H1 (cell line): ENCODE data around the gene PHLPP1.

Experiments used
- CEBPB ChIP-seq: IDR thresholded peaks from 2 replicates; pipeline ENCODE4 v1.6.1; 2012; ENCODE audit warnings: low read depth, low read length
- CHD2 ChIP-seq: IDR thresholded peaks from 2 replicates; pipeline ENCODE4 v1.6.1; 2012; ENCODE audit warnings: low read length, improper control_type of control experiment
- EZH2 ChIP-seq: fragments of 200-600 bp; sonication (generic); IDR thresholded peaks from 2 replicates; pipeline ENCODE4 v1.7.1; 2012; ENCODE audit warnings: low read depth, mild to moderate bottlenecking, moderate library complexity, low read length, inconsistent platforms; ENCODE audit not compliant: severe bottlenecking
- HDAC2 ChIP-seq, 2 experiments: fragments of 300-600 bp in 1 of 2; sonication (generic) in 1 of 2; IDR thresholded peaks; 2 replicates each; pipeline ENCODE4 v1.6.1; 2011 to 2012; ENCODE audit warnings: low read depth in 2 of 2, low read length in 2 of 2, mild to moderate bottlenecking in 2 of 2, moderate library complexity in 2 of 2, borderline replicate concordance in 1 of 2, inconsistent platforms in 1 of 2
- NRF1 ChIP-seq: IDR thresholded peaks from 2 replicates; pipeline ENCODE4 v1.6.1; 2011; ENCODE audit warnings: mild to moderate bottlenecking, low read depth, low read length, improper control_type of control experiment
- POLR2A ChIP-seq, 2 experiments: IDR thresholded peaks; 1 replicate in 1 of 2; 2 replicates in 1 of 2; pipeline ENCODE4 v1.6.1; 2011; ENCODE audit warnings: low read depth in 2 of 2, low read length in 2 of 2, mild to moderate bottlenecking in 2 of 2; ENCODE audit errors: control extremely low read depth in 1 of 2
- POLR2AphosphoS5 ChIP-seq: IDR thresholded peaks from 2 replicates; pipeline ENCODE4 v1.6.1; 2011; ENCODE audit warnings: low read depth, low read length
- SIN3A ChIP-seq, 2 experiments: IDR thresholded peaks in 1 of 2; conservative IDR thresholded peaks in 1 of 2; 2 replicates each; pipeline ENCODE4 v1.6.1; 2011 to 2012; ENCODE audit warnings: low read length in 2 of 2, improper control_type of control experiment in 1 of 2, low read depth in 1 of 2, mild to moderate bottlenecking in 1 of 2
- SIX5 ChIP-seq: IDR thresholded peaks from 2 replicates; pipeline ENCODE4 v1.6.1; 2011; ENCODE audit warnings: mild to moderate bottlenecking, low read depth, low read length
- TBP ChIP-seq: IDR thresholded peaks from 2 replicates; pipeline ENCODE4 v1.6.1; 2011; ENCODE audit warnings: low read depth, low read length, improper control_type of control experiment
- YY1 ChIP-seq: IDR thresholded peaks from 2 replicates; pipeline ENCODE4 v1.6.1; 2011; ENCODE audit warnings: low read depth, mild to moderate bottlenecking, low read length
- TF ChIP-seq, protein P1 (sequence below), 3 experiments: IDR thresholded peaks; 1 replicate in 2 of 3; 2 replicates in 1 of 3; pipeline versions ENCODE4 v1.5.1 to v1.6.1; 2011; ENCODE audit warnings: low read length in 3 of 3, mild to moderate bottlenecking in 3 of 3, inconsistent platforms in 2 of 3, low read depth in 1 of 3, moderate library complexity in 1 of 3; ENCODE audit not compliant: insufficient read depth in 1 of 3; ENCODE audit errors: control extremely low read depth in 1 of 3
- TF ChIP-seq, protein P2 (sequence below): IDR thresholded peaks from 2 replicates; pipeline ENCODE4 v1.6.1; 2011; ENCODE audit warnings: low read depth, mild to moderate bottlenecking, low read length; ENCODE audit not compliant: insufficient read depth
- TF ChIP-seq, protein P3 (sequence below): IDR thresholded peaks from 2 replicates; pipeline ENCODE4 v1.6.1; 2012; ENCODE audit warnings: low read length, inconsistent platforms

DNA sequence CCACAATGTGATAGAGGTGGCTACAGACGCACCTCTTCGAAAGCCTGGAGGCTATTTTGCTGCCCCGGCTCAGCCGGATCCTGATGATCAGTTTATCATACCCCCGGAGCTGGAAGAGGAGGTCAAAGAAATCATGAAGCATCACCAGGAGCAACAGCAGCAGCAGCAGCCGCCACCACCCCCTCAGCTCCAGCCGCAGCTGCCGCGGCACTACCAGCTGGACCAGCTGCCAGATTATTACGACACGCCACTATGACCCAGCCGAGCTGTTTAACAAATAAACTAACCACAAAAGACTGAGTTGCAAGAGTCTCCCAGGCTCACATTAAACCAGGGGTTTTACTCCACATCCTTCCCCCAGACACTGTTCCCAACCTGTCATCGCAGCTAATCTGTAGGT lies 263.8 kb downstream of the PHLPP1 start:
- TF ChIP-seq CEBPB = no peak
- TF ChIP-seq EZH2 = no peak
- TF ChIP-seq, protein P1, sequence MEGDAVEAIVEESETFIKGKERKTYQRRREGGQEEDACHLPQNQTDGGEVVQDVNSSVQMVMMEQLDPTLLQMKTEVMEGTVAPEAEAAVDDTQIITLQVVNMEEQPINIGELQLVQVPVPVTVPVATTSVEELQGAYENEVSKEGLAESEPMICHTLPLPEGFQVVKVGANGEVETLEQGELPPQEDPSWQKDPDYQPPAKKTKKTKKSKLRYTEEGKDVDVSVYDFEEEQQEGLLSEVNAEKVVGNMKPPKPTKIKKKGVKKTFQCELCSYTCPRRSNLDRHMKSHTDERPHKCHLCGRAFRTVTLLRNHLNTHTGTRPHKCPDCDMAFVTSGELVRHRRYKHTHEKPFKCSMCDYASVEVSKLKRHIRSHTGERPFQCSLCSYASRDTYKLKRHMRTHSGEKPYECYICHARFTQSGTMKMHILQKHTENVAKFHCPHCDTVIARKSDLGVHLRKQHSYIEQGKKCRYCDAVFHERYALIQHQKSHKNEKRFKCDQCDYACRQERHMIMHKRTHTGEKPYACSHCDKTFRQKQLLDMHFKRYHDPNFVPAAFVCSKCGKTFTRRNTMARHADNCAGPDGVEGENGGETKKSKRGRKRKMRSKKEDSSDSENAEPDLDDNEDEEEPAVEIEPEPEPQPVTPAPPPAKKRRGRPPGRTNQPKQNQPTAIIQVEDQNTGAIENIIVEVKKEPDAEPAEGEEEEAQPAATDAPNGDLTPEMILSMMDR (IDR thresholded peaks at IDR 0.05; ENCODE audit: control extremely low read depth in 1 of 3, insufficient read depth in 1 of 3, low read depth in 1 of 3, low read length in 3 of 3) = no peak
- TF ChIP-seq, protein P2, sequence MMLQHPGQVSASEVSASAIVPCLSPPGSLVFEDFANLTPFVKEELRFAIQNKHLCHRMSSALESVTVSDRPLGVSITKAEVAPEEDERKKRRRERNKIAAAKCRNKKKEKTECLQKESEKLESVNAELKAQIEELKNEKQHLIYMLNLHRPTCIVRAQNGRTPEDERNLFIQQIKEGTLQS = no peak
- TF ChIP-seq POLR2AphosphoS5 = no peak
- no peak for TF ChIP-seq TBP
- TF ChIP-seq, protein P3, sequence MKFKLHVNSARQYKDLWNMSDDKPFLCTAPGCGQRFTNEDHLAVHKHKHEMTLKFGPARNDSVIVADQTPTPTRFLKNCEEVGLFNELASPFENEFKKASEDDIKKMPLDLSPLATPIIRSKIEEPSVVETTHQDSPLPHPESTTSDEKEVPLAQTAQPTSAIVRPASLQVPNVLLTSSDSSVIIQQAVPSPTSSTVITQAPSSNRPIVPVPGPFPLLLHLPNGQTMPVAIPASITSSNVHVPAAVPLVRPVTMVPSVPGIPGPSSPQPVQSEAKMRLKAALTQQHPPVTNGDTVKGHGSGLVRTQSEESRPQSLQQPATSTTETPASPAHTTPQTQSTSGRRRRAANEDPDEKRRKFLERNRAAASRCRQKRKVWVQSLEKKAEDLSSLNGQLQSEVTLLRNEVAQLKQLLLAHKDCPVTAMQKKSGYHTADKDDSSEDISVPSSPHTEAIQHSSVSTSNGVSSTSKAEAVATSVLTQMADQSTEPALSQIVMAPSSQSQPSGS = no peak
- TF ChIP-seq YY1 = no peak
- no peak for TF ChIP-seq SIX5
- no peak for TF ChIP-seq SIN3A (conservative IDR thresholded peaks at IDR 0.05 in 1 of 2, IDR thresholded peaks at IDR 0.05 in 1 of 2; ENCODE audit: low read depth in 1 of 2, low read length in 2 of 2)
- TF ChIP-seq HDAC2 (IDR thresholded peaks at IDR 0.05; ENCODE audit: borderline replicate concordance in 1 of 2, low read depth in 2 of 2, low read length in 2 of 2) = no peak
- TF ChIP-seq POLR2A (IDR thresholded peaks at IDR 0.05; ENCODE audit: control extremely low read depth in 1 of 2, low read depth in 2 of 2, low read length in 2 of 2) = no peak
- no peak for TF ChIP-seq CHD2
- no peak for TF ChIP-seq NRF1
